GM19438 (cell line): ENCODE data around the gene KAT5.
"Not testable (repeated sequence)": the region's sequence is repeated elsewhere in the genome, so short reads cannot be mapped to it uniquely, and the experiment has no call there.

Experiments
- ATAC-seq: cut with Tn5 transposase; IDR thresholded peaks from one replicate; pipeline ENCODE4 v1.9.1; 2021; ENCODE audit warnings: low read depth; ENCODE audit not compliant: unreplicated experiment

KAT5 gene

GRCh38 chr11:65711785-65712632, at the start of gene KAT5:
Gene KAT5 (plus strand): TSS chr11:65712252. CDS start chr11:65712268, 16 bp downstream.
- peak; percentile 79 for ATAC-seq

- peak; percentile 76 for ATAC-seq
Measured at GRCh38 chr11:65662799-65663638, 49.0 kb upstream of the KAT5 start, which contains the start of gene RELA. Gene RELA (minus strand): TSS chr11:65662916. CDS start chr11:65662832, 84 bp downstream.

GRCh38 chr11:65663639-65664200, 48.3 kb upstream of the KAT5 start:
- ATAC-seq = no peak

- ATAC-seq = no peak
Measured at GRCh38 chr11:65672180-65672860, 39.7 kb upstream of the KAT5 start.

GRCh38 chr11:65672982-65673381, 39.1 kb upstream of the KAT5 start:
- no peak for ATAC-seq

GRCh38 chr11:65680192-65680743, 31.8 kb upstream of the KAT5 start:
- no peak for ATAC-seq

GRCh38 chr11:65683480-65683879, 28.6 kb upstream of the KAT5 start:
- not testable (repeated sequence) for ATAC-seq

GRCh38 chr11:65685981-65686380, 26.1 kb upstream of the KAT5 start:
- no peak for ATAC-seq

- not testable (repeated sequence) for ATAC-seq
Measured at GRCh38 chr11:65691847-65692246, 20.2 kb upstream of the KAT5 start.

GRCh38 chr11:65692367-65692766, 19.7 kb upstream of the KAT5 start:
- ATAC-seq = no peak

GRCh38 chr11:65695459-65696241, 16.4 kb upstream of the KAT5 start:
- no peak for ATAC-seq

GRCh38 chr11:65696802-65697552, 15.1 kb upstream of the KAT5 start:
- no peak for ATAC-seq

GRCh38 chr11:65698205-65698604, 13.8 kb upstream of the KAT5 start:
- ATAC-seq = no peak

- no peak for ATAC-seq
Measured at GRCh38 chr11:65699306-65699705, 12.7 kb upstream of the KAT5 start.

GRCh38 chr11:65700399-65700798, 11.7 kb upstream of the KAT5 start:
- ATAC-seq = no peak

- ATAC-seq = no peak
Measured at GRCh38 chr11:65701686-65702085, 10.4 kb upstream of the KAT5 start.

- no peak for ATAC-seq
Measured at GRCh38 chr11:65703846-65704245, 8.2 kb upstream of the KAT5 start.

- ATAC-seq = not testable (repeated sequence)
Measured at GRCh38 chr11:65706303-65706763, 5.7 kb upstream of the KAT5 start.

GRCh38 chr11:65707002-65707401, 5.0 kb upstream of the KAT5 start:
- not testable (repeated sequence) for ATAC-seq
